Left cardiac atrium (tissue), 4 donors: ENCODE measurements around the gene ITSN1. TPM values are rescaled to one million over a fixed set of nuclear protein-coding genes. Genes with fewer than 3 reads are reported as not detected.
A peak's percentile ranks its signal among the peaks of the same experiment; 100 is the strongest.

Source experiments
- ATAC-seq, 2 donors: fragments of 200-7000 bp; cut with Tn5 transposase; one replicate each; pipeline ENCODE4 v1.9.1; 2020; ENCODE audit warnings: mild to moderate bottlenecking in 2 of 2, moderate library complexity in 2 of 2
- DNase-seq: peaks from one replicate; pipeline ENCODE4 v3.0.0-alpha.2; 2020
- intact Hi-C, 2 donors: fragments of 100-400 bp; cut with DNase I; formaldehyde crosslinking; loops; one replicate each; pipeline versions ENCODE4 v1.14.1 to v1.15.1; 2022 to 2023
- total RNA-seq, 2 donors: library from RNA; stranded (reverse); fragmentation: NEBNext Ultra II Directional; extraction: Animal tissue kit (Norgen Biotek cat#: 25700); gene quantifications; one replicate each; pipeline ENCODE4 v1.2.1, GENCODE V29; 2021
- donor health status: DM: no; HTN: yes; CAD: no.
- donor health status: DM: no; HTN: yes; CAD: no; lungs with severe emphysema.
- donor health status: DM: yes; HTN: yes; CAD: no.
- donor health status: Dilated cardiomyopathy.

ITSN1 gene
- total RNA-seq, 2 donors from 2014 or later = 59.2 to 75.3 TPM

DNA sequence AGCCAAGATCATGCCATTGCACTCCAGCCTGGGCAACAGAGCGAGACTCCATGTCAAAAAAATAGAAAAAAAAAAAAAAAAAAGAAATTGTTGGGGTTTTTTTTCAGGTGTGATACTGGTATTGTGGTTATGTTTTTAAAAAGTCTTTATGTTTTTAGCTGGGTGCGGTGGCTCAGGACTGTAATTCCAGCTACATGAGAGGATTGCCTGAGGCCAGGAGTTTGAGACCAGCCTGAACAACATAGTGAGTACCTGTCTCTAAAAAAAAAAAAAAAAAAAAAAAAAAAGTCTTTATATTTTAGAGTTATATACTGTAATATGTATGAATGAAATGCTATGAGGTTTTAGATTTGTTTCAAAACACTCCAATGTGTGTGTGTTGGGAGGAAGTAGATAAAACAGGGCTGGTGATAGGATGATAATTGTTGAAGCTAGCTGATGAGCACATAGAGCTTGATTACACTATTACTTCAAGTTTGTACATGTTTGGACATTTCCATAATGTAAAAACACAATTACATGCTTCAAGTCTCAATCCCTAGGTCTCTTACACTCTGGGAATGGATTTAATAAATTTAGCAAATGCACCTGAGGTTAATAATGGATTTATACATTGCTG, 303.5 kb downstream of the ITSN1 start:
- DNase-seq = no peak
- intact Hi-C loops = loop anchor here in 1 of 2 donors (10.0 kb wide), 1 partner anchor 129 kb away; the partner anchor contains the start of genes MRPS6 and SLC5A3
- no peak for ATAC-seq

DNA sequence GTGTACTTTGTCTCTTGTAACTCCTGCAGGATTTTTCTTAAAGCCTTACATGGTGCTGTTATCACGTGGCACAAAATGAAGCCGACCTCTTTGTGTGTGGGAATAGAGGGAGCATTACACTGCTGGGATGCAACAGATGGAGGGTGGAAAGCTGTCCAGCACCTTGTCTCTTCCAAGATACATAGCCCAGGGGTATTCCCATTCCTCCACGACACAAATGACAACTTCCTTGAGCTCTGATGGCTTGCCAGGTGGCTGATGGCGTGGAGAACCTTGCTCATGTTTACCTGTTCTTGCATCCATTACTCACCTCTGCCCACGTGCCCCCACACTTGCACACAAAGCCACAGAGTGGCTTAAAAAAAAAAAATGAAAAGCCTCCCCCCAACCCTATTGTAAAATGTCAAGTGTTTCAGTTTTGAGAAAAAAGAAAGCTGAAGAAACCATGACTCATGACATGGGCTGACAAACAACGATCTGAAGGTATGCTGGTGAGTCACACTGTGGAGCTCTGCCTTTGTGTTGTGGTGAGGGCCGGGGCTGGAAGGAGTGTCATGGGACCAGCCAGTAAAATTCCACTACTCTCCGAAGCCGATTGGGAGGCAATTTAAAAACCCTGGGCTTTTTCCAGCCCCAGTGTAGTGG, 305.3 kb downstream of the ITSN1 start:
- peak; percentile 82 for DNase-seq
- intact Hi-C loops = loop anchor here in 1 of 2 donors (10.0 kb wide), 1 partner anchor 127 kb away; the partner anchor contains the start of genes MRPS6 and SLC5A3
- peak; percentile 90 to 98 for ATAC-seq

DNA sequence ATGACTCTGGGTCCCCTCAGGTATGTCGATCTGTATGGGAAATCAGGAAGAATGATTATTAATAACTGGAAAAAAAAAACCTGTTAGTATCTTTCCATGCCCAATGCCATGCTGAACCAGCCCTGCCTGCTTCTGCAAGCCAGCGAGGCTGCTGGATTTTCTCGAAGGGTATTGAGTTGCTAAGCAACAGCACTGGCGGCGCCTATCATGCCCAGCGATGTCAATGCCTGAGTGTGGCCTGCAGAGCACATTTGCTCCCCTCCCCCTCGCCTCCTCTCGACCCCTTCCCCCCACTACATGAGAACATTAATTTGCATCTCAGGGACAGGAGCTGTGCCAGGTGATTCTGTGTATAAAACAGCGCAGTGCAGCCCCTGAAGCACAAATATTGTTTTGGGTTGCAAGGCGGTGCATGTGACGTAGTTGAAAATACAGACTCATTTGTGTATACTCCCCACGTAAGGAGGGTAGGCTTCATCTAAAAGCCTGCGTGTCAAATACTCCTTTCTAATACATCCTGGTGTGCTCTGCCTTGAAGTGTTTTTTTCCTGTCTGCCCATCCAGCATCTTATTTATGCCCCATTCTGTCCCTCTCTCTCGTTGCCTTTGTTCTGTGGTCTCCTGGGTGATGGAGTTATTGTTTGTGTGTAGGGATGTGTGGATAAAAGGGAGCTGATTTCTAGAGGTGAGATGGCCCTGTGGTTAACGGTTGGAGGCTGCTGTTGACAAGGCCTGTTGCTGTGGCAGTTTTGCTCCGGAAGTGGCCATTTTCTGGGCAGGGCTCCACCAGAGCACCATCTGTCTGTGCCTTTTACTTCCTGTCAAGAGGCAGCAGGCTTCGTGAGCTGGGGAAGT, 306.0 kb downstream of the ITSN1 start:
- DNase-seq = peak; percentile 50
- ATAC-seq = peak; percentile 63 to 76
- intact Hi-C loops = loop anchor here in 1 of 2 donors (10.0 kb wide), 1 partner anchor 126 kb away; the partner anchor contains the start of genes MRPS6 and SLC5A3

DNA sequence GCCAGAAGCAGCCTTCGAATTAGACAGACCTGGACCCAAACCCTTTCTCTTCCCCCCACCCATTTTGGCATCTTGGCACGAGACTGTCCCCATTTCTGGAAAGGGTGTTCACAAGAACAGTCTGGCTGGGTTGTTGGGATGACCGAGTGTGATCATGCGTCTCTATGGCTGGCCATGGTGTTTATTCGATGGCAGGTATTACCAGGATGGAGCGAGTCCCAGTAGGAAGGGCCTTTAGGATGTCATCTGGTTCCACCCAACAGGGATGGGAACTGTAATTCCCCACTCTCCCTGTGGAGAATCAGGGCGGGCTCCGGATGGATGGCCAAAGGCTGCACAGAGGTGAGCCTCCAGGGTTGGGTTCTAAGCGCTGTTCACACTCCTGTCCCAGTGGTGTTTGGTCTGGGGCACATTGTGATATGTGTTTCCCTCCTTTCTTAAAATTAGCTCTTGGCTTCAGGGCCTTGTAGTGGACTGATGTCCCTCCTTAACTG, 306.7 kb downstream of the ITSN1 start:
- ATAC-seq (no peak), DNase-seq (no peak)
- intact Hi-C loops = loop anchor here in 1 of 2 donors (10.0 kb wide), 1 partner anchor 126 kb away; the partner anchor contains the start of genes MRPS6 and SLC5A3

Other genes with a start within 250 kb of the ITSN1 start
- gene IFNGR2, start 239.1 kb upstream of the ITSN1 start, total RNA-seq = 10 to 100 TPM; 47.3 TPM
- 10 to 100 TPM; 33.1 to 39.7 TPM for gene TMEM50B, start 162.5 kb upstream of the ITSN1 start, total RNA-seq
- gene DNAJC28, start 150.8 kb upstream of the ITSN1 start, total RNA-seq = 1 to 10 TPM; 5.4 to 5.5 TPM
- gene GART, start 100.4 kb upstream of the ITSN1 start, total RNA-seq = 10 to 100 TPM; 30.6 to 48.8 TPM
- 100 to 1,000 TPM; 152 to 189 TPM for gene SON, start 99.5 kb upstream of the ITSN1 start, total RNA-seq
- gene DONSON, start 53.8 kb upstream of the ITSN1 start, total RNA-seq = 1 to 10 TPM; 4.9 to 5.7 TPM
- gene CRYZL1, start 760 bp upstream of the ITSN1 start, total RNA-seq = 10 to 100 TPM; 21.6 to 30.6 TPM